Calu3 (cell line): ENCODE measurements around the gene MAP3K8. TPM values are rescaled to one million over a fixed set of nuclear protein-coding genes. Genes with fewer than 3 reads are reported as not detected.

ENCODE experiments used
- BruUV-seq: library from RNA; stranded (reverse); fragments of 400-500 nt; replicated peaks from 2 replicates; lab custom pipeline; 2021; lab: Mats Ljungman, UMichigan
- CTCF ChIA-PET: fragments of 300-600 bp; sonication (Branson Sonifier 250); formaldehyde crosslinking; loops from one replicate; lab custom pipeline; 2022; ENCODE audit warnings: antibody characterized with exemption; lab: Charles Lee
- DNase-seq: peaks from one replicate; pipeline ENCODE4 v3.0.0; 2022
- H3K27ac Mint-ChIP-seq: one replicate; pipeline ENCODE4 v1.8.0; 2022; ENCODE audit warnings: mixed read lengths; ENCODE audit not compliant: unreplicated experiment
- H3K27me3 Mint-ChIP-seq: one replicate; pipeline ENCODE4 v1.8.0; 2022; ENCODE audit warnings: mixed read lengths; ENCODE audit not compliant: unreplicated experiment
- H3K36me3 Mint-ChIP-seq: one replicate; pipeline ENCODE4 v1.8.0; 2022; ENCODE audit warnings: mild to moderate bottlenecking, moderate library complexity, mixed read lengths; ENCODE audit not compliant: insufficient read depth, unreplicated experiment
- H3K4me1 Mint-ChIP-seq: one replicate; pipeline ENCODE4 v1.8.0; 2022; ENCODE audit warnings: mild to moderate bottlenecking, low read depth, mixed read lengths; ENCODE audit not compliant: unreplicated experiment
- H3K4me3 Mint-ChIP-seq: one replicate; pipeline ENCODE4 v1.8.0; 2022; ENCODE audit warnings: mild to moderate bottlenecking, low read depth, moderate library complexity, mixed read lengths; ENCODE audit not compliant: unreplicated experiment
- H3K9me3 Mint-ChIP-seq: one replicate; pipeline ENCODE4 v1.8.0; 2022; ENCODE audit warnings: low read depth, mixed read lengths; ENCODE audit not compliant: unreplicated experiment
- CTCF ChIP-seq: fragments of 200-600 bp; IDR thresholded peaks from one replicate; pipeline ENCODE4 v1.8.0; 2022; ENCODE audit warnings: antibody characterized with exemption; ENCODE audit not compliant: unreplicated experiment
- intact Hi-C: fragments of 100-400 bp; cut with micrococcal nuclease; formaldehyde crosslinking; loops from one replicate; pipeline ENCODE4 v1.10.0; 2022; ENCODE audit not compliant: unreplicated experiment
- total RNA-seq: library from RNA; stranded (reverse); gene quantifications from 2 replicates; pipeline ENCODE4 v1.2.3, GENCODE V29; 2022

MAP3K8 gene
- total RNA-seq, 1 experiment from 2014 or later, result 20.6 TPM

- TF ChIP-seq CTCF, result no peak
- Mint-ChIP-seq H3K27me3 (peaks cover 36% of the 10 kb centered on the region), H3K9me3 (no peaks in the 10 kb centered on the region), H3K4me3 (no peak overlapping the region), H3K36me3 (no peaks in the 10 kb centered on the region), H3K4me1 (peaks cover 9% of the 10 kb centered on the region), H3K27ac (no peak overlapping the region)
- no TSS peak for BruUV-seq
- DNase-seq, result no peak
- intact Hi-C loops, result no loop called here
- CTCF ChIA-PET, result interaction anchor here (0.7 kb wide), 1 partner anchor 69 kb away, joined by 5 read pairs; no protein-coding TSS in a partner anchor
Measured at GRCh38 chr10:30500963-30501504, 67.0 kb downstream of the MAP3K8 start.

- Mint-ChIP-seq H3K4me1 (peaks cover 9% of the 10 kb centered on the region), H3K27me3 (peaks cover 36% of the 10 kb centered on the region), H3K9me3 (no peaks in the 10 kb centered on the region), H3K4me3 (no peak overlapping the region), H3K27ac (no peak overlapping the region), H3K36me3 (no peaks in the 10 kb centered on the region)
- intact Hi-C loops, result no loop called here
- no peak for TF ChIP-seq CTCF
- DNase-seq, result no peak
- no TSS peak for BruUV-seq
- CTCF ChIA-PET, result no interaction called here
Measured at GRCh38 chr10:30502266-30503060, 68.5 kb downstream of the MAP3K8 start.

- CTCF ChIA-PET, result no interaction called here
- TF ChIP-seq CTCF, result no peak
- intact Hi-C loops, result no loop called here
- Mint-ChIP-seq H3K9me3 (no peaks in the 10 kb centered on the region), H3K4me3 (no peak overlapping the region), H3K27ac (no peak overlapping the region), H3K4me1 (peaks cover 9% of the 10 kb centered on the region), H3K36me3 (no peaks in the 10 kb centered on the region), H3K27me3 (peaks cover 36% of the 10 kb centered on the region)
- no peak for DNase-seq
- BruUV-seq, result no TSS peak
Measured at GRCh38 chr10:30503700-30504266, 69.8 kb downstream of the MAP3K8 start.

GRCh38 chr10:30505543-30506298 is 71.7 kb downstream of the MAP3K8 start:
- H3K27ac Mint-ChIP-seq, result no peak overlapping the region
- CTCF ChIA-PET, result interaction anchor here (0.6 kb wide), 1 partner anchor 48 kb away, joined by 3 read pairs; no protein-coding TSS in a partner anchor
- no peaks in the 10 kb centered on the region for H3K9me3 Mint-ChIP-seq
- BruUV-seq, result no TSS peak
- no peak for TF ChIP-seq CTCF
- H3K4me3 Mint-ChIP-seq, result no peak overlapping the region
- no peaks in the 10 kb centered on the region for H3K36me3 Mint-ChIP-seq
- H3K27me3 Mint-ChIP-seq, result peaks cover 18% of the 10 kb centered on the region
- DNase-seq, result no peak
- peaks cover 12% of the 10 kb centered on the region for H3K4me1 Mint-ChIP-seq
- intact Hi-C loops, result no loop called here
